GM19468 (cell line): ENCODE results near the gene KRTAP25-1.

Experiments used
- ATAC-seq: cut with Tn5 transposase; IDR thresholded peaks from one replicate; pipeline ENCODE4 v1.9.1; 2021; ENCODE audit warnings: mild to moderate bottlenecking, moderate library complexity, moderate number of reproducible peaks; ENCODE audit not compliant: unreplicated experiment; ENCODE audit errors: extremely low read depth

KRTAP25-1 gene

GRCh38 chr21:30251781-30252180 lies 37.5 kb downstream of the KRTAP25-1 start:
- ATAC-seq: no peak

GRCh38 chr21:30249936-30250335 lies 39.4 kb downstream of the KRTAP25-1 start:
- ATAC-seq: no peak

- no peak for ATAC-seq
Observed at GRCh38 chr21:30248844-30249243, 40.5 kb downstream of the KRTAP25-1 start.

DNA sequence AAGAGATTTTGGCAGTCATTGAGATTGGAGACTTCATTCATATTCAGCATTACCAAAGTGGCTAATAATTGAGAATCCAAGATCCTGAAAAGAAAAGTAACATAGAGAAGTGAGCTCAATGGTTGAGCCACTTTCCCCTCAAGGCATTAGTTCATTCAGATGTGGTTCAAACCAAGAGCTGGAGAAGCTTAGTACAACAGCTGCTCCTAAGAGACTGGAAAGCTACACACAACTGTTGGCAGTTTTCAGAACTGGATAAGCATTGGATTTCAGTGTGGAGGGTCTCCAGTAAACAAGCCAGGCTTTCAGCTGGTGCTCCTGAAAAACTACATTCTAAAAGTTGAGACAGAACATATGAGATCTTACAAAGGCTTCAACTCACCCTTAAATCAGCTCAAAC lies 44.3 kb downstream of the KRTAP25-1 start:
- ATAC-seq: no peak

- no peak for ATAC-seq
Observed at GRCh38 chr21:30243691-30244090, 45.6 kb downstream of the KRTAP25-1 start.

- ATAC-seq: no peak
Observed at GRCh38 chr21:30240661-30241060, 48.7 kb downstream of the KRTAP25-1 start.
